Measurements from ENCODE around the gene HDAC1. TPM values are rescaled to one million over a fixed set of nuclear protein-coding genes. Genes with fewer than 3 reads are reported as not detected.
A peak's percentile ranks its signal among the peaks of the same experiment; 100 is the strongest.
"Not testable (repeated sequence)": the region's sequence is repeated elsewhere in the genome, so short reads cannot be mapped to it uniquely, and the experiment has no call there.

The HDAC1 gene
- total RNA-seq, 6 experiments from 2014 or later = 78.5 to 94.9 (median 92.2) TPM

- Mint-ChIP-seq H3K27me3 (ENCODE audit: insufficient read depth) (peaks cover 5% of the 10 kb centered on the region; the same call in 1 of the 2 replicates), H3K36me3 (ENCODE audit: low read depth) (no peaks in the 10 kb centered on the region), H3K4me1 (ENCODE audit: low read depth) (no peaks in the 10 kb centered on the region), H3K4me3 (no peak overlapping the region), H3K9me3 (no peaks in the 10 kb centered on the region), H3K27ac (no peak overlapping the region)
- no peak for DNase-seq
- TF ChIP-seq CTCF (IDR thresholded peaks at IDR 0.05) = no peak
These were observed 34.7 kb upstream of the HDAC1 start for GRCh38 chr1:32257227-32257508.

DNA sequence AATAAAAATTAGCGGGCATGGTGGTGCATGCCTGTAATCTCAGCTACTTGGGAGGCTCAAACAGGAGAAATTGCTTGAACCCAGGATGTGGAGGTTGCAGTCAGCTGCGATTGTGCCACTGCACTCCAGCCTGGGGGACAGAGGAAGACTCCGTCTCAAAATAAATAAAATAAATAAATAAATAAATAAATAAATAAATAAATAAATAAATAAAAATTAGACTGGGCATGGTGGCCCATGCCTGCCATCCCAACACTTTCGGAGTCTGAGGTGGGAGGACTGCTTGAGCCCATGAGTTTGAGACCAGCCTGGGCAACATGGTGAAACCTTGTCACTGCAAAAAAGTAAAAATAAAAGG is 28.7 kb upstream of the HDAC1 start:
- H3K4me3 Mint-ChIP-seq; DNase-seq; H3K9me3 Mint-ChIP-seq; H3K27ac Mint-ChIP-seq; H3K36me3 Mint-ChIP-seq (ENCODE audit: low read depth); H3K27me3 Mint-ChIP-seq (ENCODE audit: insufficient read depth): not testable (repeated sequence)
- H3K4me1 Mint-ChIP-seq (ENCODE audit: low read depth) = peaks cover 11% of the 10 kb centered on the region

- H3K36me3 Mint-ChIP-seq (ENCODE audit: low read depth) = no peaks in the 10 kb centered on the region
- H3K4me3 Mint-ChIP-seq = no peak overlapping the region
- H3K9me3 Mint-ChIP-seq = no peaks in the 10 kb centered on the region
- no peak overlapping the region for H3K27ac Mint-ChIP-seq
- peaks cover 7% of the 10 kb centered on the region; the same call in 1 of the 2 replicates for H3K27me3 Mint-ChIP-seq (ENCODE audit: insufficient read depth)
- peaks cover 11% of the 10 kb centered on the region for H3K4me1 Mint-ChIP-seq (ENCODE audit: low read depth)
- DNase-seq = no peak
- no peak for TF ChIP-seq CTCF (IDR thresholded peaks at IDR 0.05)
These were observed 28.1 kb upstream of the HDAC1 start for GRCh38 chr1:32263744-32264143.

DNA sequence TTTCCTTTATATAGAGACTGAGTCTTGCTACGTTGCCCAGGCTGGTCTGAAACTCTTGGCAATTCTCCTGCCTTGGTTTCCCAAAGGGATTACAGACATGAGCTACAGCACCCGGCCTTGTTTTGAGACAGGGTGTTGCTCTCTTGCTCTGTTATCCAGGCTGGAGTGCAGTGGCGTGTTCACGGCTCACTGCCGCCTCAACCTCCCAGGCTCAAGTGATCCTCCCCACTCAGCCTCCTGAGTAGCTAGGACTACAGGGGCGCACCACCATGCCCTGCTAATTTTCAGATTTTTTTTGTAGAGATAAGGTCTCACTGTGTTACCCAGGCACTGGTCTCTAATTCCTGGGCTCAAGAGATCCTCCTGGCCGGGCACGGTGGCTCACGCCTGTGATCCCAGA is 26.0 kb upstream of the HDAC1 start:
- peaks cover 11% of the 10 kb centered on the region for H3K4me1 Mint-ChIP-seq (ENCODE audit: low read depth)
- DNase-seq = no peak
- no peak overlapping the region for H3K4me3 Mint-ChIP-seq
- no peaks in the 10 kb centered on the region for H3K9me3 Mint-ChIP-seq
- no peaks in the 10 kb centered on the region for H3K36me3 Mint-ChIP-seq (ENCODE audit: low read depth)
- no peak for TF ChIP-seq CTCF (IDR thresholded peaks at IDR 0.05)
- H3K27ac Mint-ChIP-seq = no peak overlapping the region
- H3K27me3 Mint-ChIP-seq (ENCODE audit: insufficient read depth) = peaks cover 2% of the 10 kb centered on the region; the same call in 1 of the 2 replicates

GRCh38 chr1:32266921-32267591 is 24.8 kb upstream of the HDAC1 start:
- Mint-ChIP-seq H3K4me1 (ENCODE audit: low read depth) (peaks cover 11% of the 10 kb centered on the region), H3K36me3 (ENCODE audit: low read depth) (no peaks in the 10 kb centered on the region), H3K9me3 (no peaks in the 10 kb centered on the region), H3K4me3 (peak overlapping the region; percentile 49; the same call in 1 of the 2 replicates), H3K27ac (peak overlapping the region; percentile 87), H3K27me3 (ENCODE audit: insufficient read depth) (peaks cover 6% of the 10 kb centered on the region; the same call in 1 of the 2 replicates)
- DNase-seq = peak; percentile 47
- no peak for TF ChIP-seq CTCF (IDR thresholded peaks at IDR 0.05)

DNA sequence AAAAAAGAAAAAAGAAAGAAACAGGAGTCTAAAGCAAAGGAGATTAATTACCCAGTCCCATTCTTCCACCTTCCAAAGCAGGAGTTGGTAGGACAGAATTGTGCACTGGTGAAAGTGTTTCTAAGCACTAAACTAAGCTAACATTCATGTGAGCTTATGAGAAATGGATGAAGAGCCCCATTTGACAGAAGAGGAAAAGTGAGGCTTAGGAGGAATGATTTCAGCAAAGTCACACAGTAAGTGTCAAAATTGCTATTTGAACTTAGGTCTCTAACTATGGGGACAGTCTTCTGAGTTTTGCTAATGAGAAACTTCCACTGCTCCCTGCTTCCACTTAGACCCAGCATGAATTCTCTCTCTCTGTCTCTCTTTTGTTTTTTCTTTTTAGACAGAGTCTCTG is 22.1 kb upstream of the HDAC1 start:
- Mint-ChIP-seq H3K4me1 (ENCODE audit: low read depth) (peaks cover 16% of the 10 kb centered on the region), H3K27ac (no peak overlapping the region), H3K9me3 (no peaks in the 10 kb centered on the region), H3K4me3 (no peak overlapping the region), H3K27me3 (ENCODE audit: insufficient read depth) (peaks cover 19% of the 10 kb centered on the region), H3K36me3 (ENCODE audit: low read depth) (no peaks in the 10 kb centered on the region)
- TF ChIP-seq CTCF (IDR thresholded peaks at IDR 0.05) = no peak
- DNase-seq = no peak

Measured in HFFc6 (cell line).